ENCODE results near the gene TRAPPC10. TPM values are rescaled to one million over a fixed set of nuclear protein-coding genes. Genes with fewer than 3 reads are reported as not detected.

TRAPPC10 gene
- total RNA-seq, 2 experiments from 2014 or later: 46.1 to 50.5 TPM

DNA sequence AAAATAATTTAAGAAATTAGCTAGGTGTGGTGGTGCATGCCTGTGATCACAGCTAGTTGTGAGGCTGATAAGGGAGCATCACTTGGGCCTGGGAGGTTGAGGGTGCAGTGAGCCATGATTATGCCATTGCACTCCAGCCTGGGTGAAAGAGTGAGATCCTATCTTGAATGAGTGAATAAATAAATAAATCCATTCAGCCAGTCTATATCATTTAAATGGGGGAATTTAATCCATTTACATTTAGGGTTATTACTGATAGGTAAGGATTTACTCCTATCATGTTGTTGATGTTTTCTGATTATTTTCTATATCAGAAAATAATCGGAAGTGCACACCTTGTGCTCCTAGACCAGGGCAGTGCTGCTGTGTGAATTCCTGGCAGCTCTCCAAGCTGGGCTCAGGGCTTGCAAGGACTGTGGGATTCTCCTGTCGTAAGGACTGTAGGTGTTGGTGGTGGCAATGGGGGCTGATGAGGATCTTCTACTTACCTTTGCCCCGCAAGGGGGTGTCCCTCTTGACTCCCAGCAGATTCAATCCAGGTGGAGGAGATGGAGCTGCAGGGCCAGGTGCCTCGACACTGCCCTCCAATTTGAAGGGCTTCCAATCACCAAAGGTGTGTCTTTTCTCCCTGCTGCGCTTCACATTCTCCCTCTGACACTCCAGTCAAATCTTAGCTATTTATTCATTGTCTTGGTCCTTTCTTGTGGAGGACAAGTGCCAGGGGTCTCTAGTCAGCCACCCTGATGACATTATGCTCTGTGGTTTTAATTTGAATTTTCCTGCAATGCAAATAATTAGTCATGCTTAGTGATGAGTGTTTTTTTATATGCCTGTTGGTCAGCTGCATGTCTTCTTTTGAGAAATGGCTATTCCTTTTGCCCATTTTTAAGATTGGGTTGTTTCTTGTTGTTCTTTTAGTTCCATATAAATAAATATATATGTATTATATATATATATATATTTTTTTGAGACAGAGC is 14.1 kb upstream of the TRAPPC10 start:
- Mint-ChIP-seq H3K27ac (no peak overlapping the region), H3K36me3 (no peaks in the 10 kb centered on the region), H3K4me1 (ENCODE audit: low read depth) (no peaks in the 10 kb centered on the region), H3K9me3 (no peaks in the 10 kb centered on the region), H3K4me3 (no peak overlapping the region), H3K27me3 (no peaks in the 10 kb centered on the region)
- CTCF ChIA-PET: interaction anchor here (0.7 kb wide), 1 partner anchor 38 kb away, joined by 3 read pairs; no protein-coding TSS in a partner anchor
- intact Hi-C loops (cut with micrococcal nuclease): no loop called here
- DNase-seq: no peak
- POLR2A ChIA-PET: no interaction called here

DNA sequence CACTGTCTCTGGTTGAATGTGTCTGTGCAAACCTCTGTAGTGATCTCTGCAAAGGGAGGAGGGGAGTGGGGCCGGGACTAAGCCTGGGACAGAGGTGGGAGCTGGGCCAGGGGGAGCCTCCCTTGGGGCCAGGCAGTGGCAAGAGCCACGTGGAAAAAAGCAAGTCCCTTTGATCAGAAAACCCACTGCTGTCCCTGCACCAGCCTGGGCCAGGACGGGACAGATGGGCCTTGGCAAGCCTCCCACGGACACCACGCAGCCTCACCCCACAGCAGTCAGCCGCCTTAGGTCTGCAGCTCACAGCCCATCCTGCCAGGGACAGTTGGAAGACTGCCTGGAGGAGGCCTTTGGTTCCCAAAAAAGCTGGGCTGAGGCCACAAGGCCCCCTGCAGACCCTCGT is 11.7 kb upstream of the TRAPPC10 start:
- ChIA-PET POLR2A (no interaction called here), CTCF (no interaction called here)
- Mint-ChIP-seq H3K36me3 (no peaks in the 10 kb centered on the region), H3K4me1 (ENCODE audit: low read depth) (no peaks in the 10 kb centered on the region), H3K27me3 (no peaks in the 10 kb centered on the region), H3K9me3 (no peaks in the 10 kb centered on the region), H3K27ac (no peak overlapping the region), H3K4me3 (no peak overlapping the region)
- intact Hi-C loops (cut with micrococcal nuclease): no loop called here
- DNase-seq: no peak

DNA sequence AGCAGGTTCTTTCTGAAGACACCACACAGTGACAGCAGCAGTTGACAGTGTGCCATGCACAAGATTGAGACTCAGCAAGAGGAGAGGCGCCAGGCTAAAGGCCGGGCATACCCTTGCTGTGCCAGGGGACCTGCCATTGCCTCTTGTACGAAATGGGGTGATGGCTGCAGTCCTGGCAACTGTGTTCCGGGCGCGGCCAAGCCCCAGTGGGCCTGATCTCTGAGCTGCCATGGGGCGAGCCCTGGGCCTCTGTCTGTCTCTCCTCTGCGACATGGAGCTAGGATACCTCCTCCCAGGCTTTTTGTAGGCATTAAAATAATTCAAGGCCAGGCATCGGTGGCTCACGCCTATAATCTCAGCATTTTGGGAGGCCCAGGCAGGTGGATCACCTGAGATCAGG is 9.6 kb upstream of the TRAPPC10 start:
- H3K36me3 Mint-ChIP-seq: no peaks in the 10 kb centered on the region
- POLR2A ChIA-PET: no interaction called here
- CTCF ChIA-PET: interaction anchor here (0.6 kb wide), 1 partner anchor 793 kb away, joined by 3 read pairs; no protein-coding TSS in a partner anchor
- no peaks in the 10 kb centered on the region for H3K4me1 Mint-ChIP-seq (ENCODE audit: low read depth)
- H3K9me3 Mint-ChIP-seq: no peaks in the 10 kb centered on the region
- H3K4me3 Mint-ChIP-seq: no peak overlapping the region
- H3K27me3 Mint-ChIP-seq: no peaks in the 10 kb centered on the region
- intact Hi-C loops (cut with micrococcal nuclease): no loop called here
- DNase-seq: no peak
- no peak overlapping the region for H3K27ac Mint-ChIP-seq

DNA sequence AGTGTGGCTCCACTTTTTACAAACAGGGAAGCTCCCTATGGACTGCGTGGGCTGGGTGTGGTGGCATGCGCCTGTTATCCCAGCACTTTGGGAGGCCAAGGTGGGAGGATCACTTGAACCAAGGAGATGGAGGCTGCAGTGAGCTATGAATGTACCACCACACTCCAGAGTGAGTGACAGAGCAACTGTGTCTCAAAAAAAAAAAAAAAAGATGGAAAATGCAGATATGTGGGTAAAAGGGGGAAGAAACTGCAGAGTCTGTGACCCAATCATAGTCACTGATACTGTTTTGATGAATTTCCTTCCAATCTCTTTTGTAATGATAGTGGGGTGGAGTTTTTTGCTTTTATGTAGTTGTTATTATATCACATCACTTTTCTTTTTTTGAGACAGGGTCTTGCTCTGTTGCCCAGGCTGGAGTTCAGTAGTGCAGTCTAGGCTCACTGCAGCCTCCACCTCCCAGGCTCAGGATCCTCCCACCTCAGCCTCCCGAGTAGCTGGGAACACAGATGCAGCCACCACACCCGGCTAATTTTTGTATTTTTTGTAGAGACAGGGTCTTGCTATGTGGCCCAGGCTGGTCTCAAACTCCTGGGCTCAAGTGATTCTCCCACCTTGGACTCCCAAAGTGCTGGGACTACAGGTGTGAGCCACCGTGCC is 8.7 kb upstream of the TRAPPC10 start:
- CTCF ChIA-PET: no interaction called here
- Mint-ChIP-seq H3K27ac (no peak overlapping the region), H3K9me3 (no peaks in the 10 kb centered on the region), H3K27me3 (no peaks in the 10 kb centered on the region), H3K4me3 (no peak overlapping the region), H3K36me3 (no peaks in the 10 kb centered on the region), H3K4me1 (ENCODE audit: low read depth) (no peaks in the 10 kb centered on the region)
- intact Hi-C loops (cut with micrococcal nuclease): no loop called here
- POLR2A ChIA-PET: no interaction called here
- DNase-seq: no peak

DNA sequence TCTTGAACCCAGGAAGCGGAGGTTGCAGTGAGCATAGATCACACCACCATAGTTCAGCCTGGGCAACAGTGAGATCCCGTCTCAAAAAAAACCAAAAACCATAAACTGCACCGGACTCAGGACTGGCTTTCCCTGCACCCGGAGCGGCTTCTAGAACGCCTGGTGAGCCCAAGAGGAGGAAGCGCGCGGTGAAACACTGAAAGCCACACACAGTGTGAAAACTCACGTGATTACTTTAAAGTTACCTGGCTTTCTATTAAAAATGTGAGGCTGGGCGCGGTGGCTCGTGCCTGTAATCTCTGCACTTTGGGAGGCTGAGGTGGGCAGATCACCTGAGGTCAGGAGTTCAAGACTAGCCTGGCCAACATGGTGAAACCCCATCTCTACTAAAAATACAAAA is 7.0 kb upstream of the TRAPPC10 start:
- POLR2A ChIA-PET: no interaction called here
- H3K9me3 Mint-ChIP-seq: no peaks in the 10 kb centered on the region
- intact Hi-C loops (cut with micrococcal nuclease): no loop called here
- H3K4me1 Mint-ChIP-seq (ENCODE audit: low read depth): no peaks in the 10 kb centered on the region
- CTCF ChIA-PET: no interaction called here
- no peak overlapping the region for H3K27ac Mint-ChIP-seq
- no peak for DNase-seq
- H3K36me3 Mint-ChIP-seq: no peaks in the 10 kb centered on the region
- H3K4me3 Mint-ChIP-seq: no peak overlapping the region
- H3K27me3 Mint-ChIP-seq: no peaks in the 10 kb centered on the region

DNA sequence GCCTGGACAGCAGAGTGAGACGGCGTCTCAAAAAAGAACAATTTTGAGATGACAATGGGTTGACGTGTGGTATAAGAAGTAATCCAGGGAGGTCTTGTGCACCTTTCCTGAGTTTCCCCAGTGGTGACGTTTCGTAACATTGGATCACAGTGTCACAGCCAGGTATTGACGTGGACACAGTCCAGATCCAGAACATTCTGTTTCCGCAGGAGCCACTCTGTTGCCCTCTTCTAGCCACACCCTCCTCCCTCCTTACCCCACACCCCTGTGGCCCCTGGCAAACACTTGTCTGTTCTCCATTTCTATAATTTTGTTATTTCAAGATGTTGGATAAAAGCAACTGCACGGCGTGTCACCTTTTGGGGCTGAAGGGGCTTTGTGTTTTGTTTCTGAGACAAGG is 6.5 kb upstream of the TRAPPC10 start:
- H3K27me3 Mint-ChIP-seq: no peaks in the 10 kb centered on the region

DNA sequence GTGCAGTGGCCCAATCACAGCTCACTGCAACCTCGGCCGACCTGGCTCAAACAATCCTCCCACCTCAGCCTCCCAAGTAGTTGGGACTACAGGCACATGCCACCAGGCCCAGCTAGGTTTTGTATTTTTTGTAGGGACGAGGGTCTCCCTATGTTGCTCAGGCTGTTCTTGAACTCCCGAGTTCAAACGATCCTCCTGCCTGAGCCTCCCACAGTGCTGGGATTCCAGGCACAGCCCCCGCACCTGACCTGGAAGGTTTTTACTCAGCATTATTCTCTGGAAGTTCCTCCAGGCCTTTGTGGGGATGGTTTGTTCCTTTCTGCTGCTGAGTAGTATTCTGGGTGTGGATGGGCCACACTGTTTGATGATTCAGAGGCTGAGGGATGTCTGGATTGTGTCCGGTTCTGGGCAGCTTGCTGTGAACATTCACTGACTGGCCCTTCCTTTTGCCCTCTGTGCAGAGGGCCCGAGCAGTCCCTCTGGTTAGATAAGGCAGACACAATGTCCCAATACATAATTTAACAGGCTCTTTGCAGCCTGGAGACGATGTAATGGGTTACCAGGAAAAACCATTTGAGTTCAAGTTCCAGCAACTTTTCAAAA is 6.0 kb upstream of the TRAPPC10 start:
- Mint-ChIP-seq H3K9me3 (no peaks in the 10 kb centered on the region), H3K27me3 (no peaks in the 10 kb centered on the region), H3K27ac (no peak overlapping the region), H3K4me3 (no peak overlapping the region), H3K36me3 (no peaks in the 10 kb centered on the region), H3K4me1 (ENCODE audit: low read depth) (peaks cover 3% of the 10 kb centered on the region)
- intact Hi-C loops (cut with micrococcal nuclease): no loop called here
- DNase-seq: no peak
- CTCF ChIA-PET: no interaction called here
- POLR2A ChIA-PET: no interaction called here

More for the DNA sequence above, 6.5 kb upstream of the TRAPPC10 start:
- no peaks in the 10 kb centered on the region for H3K9me3 Mint-ChIP-seq
- H3K27ac Mint-ChIP-seq: no peak overlapping the region
- intact Hi-C loops (cut with micrococcal nuclease): no loop called here
- no peak overlapping the region for H3K4me3 Mint-ChIP-seq
- ChIA-PET CTCF (no interaction called here), POLR2A (no interaction called here)
- no peaks in the 10 kb centered on the region for H3K36me3 Mint-ChIP-seq
- H3K4me1 Mint-ChIP-seq (ENCODE audit: low read depth): no peaks in the 10 kb centered on the region
- no peak for DNase-seq

DNA sequence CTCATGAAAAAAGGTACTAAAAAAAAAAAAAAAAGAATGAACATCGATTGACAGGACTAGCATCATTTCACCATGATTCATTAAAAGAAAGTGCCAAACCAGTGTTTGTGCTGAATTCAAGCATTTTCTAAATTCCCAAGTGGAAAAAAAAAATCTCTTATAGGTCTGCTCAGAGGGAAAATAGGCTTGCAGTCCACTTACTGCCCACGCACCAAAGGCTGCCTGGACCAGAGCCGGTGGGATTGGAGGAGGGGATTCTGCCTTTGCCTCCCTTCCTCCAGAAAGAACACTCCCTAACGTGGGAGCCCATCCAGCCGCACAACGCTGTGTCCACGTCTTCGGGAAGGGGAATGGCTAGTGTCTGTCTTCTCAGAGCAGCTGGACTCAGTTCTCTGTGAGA is 5.5 kb upstream of the TRAPPC10 start:
- H3K9me3 Mint-ChIP-seq: no peaks in the 10 kb centered on the region
- ChIA-PET CTCF (no interaction called here), POLR2A (no interaction called here)
- intact Hi-C loops (cut with micrococcal nuclease): no loop called here
- H3K27ac Mint-ChIP-seq: no peak overlapping the region
- H3K4me1 Mint-ChIP-seq (ENCODE audit: low read depth): peaks cover 5% of the 10 kb centered on the region
- no peak for DNase-seq
- no peak overlapping the region for H3K4me3 Mint-ChIP-seq
- no peaks in the 10 kb centered on the region for H3K27me3 Mint-ChIP-seq
- H3K36me3 Mint-ChIP-seq: no peaks in the 10 kb centered on the region

DNA sequence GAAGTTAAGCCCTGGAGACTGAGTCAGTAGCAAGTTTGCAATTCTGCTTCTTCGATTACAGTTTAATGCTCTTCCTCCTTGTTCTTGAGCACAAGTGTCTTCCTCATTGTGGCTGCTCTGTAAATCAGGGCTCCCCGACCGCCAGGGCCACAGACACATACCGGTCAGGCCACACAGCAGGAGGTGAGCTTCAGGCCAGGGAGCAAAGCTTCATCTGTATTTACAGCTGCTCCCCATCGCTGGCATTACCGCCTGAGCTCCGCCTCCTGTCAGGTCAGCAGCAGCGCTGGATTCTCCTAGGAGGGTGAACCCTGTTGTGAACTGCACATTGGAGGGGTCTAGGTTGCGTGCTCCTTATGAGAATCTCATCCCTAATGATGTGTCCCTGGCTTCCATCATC is 1.7 kb upstream of the TRAPPC10 start:
- no peak for DNase-seq
- Mint-ChIP-seq H3K36me3 (peaks cover 9% of the 10 kb centered on the region), H3K27me3 (no peaks in the 10 kb centered on the region), H3K9me3 (no peaks in the 10 kb centered on the region), H3K4me3 (peak overlapping the region; percentile 5), H3K27ac (peak overlapping the region; percentile 21), H3K4me1 (ENCODE audit: low read depth) (peaks cover 25% of the 10 kb centered on the region)
- ChIA-PET POLR2A (no interaction called here), CTCF (interaction anchor here (0.9 kb wide), 1 partner anchor 35 kb away, joined by 4 read pairs; no protein-coding TSS in a partner anchor)
- intact Hi-C loops (cut with micrococcal nuclease): loop anchor here (10.0 kb wide), 1 partner anchor 136 kb away; no protein-coding TSS in a partner anchor

DNA sequence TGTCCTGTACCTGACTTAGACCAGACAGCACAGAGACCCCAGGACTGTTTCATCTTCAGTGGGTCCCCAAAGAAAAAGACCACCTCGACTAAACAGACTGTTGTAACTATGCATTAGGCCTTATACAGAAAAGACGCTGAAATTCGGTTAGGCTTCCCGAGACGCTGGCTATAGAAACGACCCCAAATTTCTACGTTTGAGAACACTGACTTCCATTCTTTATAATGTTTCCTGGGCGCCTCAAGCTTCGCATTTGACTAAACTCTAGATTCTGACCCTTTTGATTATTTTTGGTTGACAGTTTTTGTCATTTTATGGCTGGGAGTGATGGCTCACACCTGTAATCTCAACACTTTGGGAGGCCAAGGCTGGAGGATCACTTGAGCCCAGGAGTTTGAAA is 986 bp upstream of the TRAPPC10 start:
- POLR2A ChIA-PET: interaction anchor here (1.1 to 4.6 kb wide), 2 partner anchors 27 to 72 kb away, joined by 3 to 31 read pairs; no protein-coding TSS in a partner anchor

DNA sequence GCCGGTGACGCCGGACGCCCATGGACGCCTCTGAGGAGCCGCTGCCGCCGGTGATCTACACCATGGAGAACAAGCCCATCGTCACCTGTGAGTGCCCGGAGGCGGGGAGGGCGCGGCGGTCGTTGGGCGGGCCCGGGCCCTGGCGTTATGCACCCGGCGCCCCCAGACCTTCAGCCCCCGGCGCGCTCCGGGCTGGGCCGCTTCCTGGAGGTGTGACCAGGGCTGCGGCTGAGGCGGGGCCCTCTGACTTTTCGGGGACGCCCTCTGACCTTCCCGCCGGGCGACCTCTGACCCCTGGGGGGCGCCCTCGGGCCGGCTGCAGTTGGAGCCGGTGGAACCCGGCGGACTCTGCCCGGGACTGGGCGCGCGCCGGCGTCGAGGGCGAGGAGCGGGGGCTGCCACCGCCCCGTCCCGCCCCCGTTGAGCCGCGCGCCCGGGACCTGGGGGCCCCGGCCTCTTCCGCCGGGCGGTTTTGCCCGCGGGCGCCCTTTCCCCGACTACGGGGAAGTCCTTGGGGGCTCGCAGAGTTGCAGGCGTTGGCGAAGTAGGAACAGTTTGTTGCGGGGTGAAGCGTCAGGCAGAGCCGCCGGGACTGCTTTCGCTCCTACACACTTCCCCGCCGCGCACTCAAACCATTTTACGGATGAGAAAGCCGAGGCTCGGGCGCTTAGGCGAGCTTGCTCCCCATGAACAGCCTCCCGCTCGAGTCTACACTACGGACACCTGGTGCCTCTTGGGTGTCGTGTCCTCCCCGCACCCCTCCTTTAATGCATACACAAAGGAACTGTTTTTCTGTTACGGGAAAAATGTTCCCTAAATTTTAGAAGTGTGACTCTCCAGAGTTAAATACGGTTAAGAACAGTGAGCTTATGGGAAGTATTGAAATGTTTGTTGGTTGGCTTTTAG is 618 bp downstream of the TRAPPC10 start:
- peaks cover 9% of the 10 kb centered on the region for H3K36me3 Mint-ChIP-seq
- H3K27ac Mint-ChIP-seq: peak overlapping the region; percentile 94
- intact Hi-C loops (cut with micrococcal nuclease): loop anchor here (10.0 kb wide), 1 partner anchor 138 kb away; no protein-coding TSS in a partner anchor
- H3K4me3 Mint-ChIP-seq: peak overlapping the region; percentile 91
- ChIA-PET CTCF (interaction anchor here (1.0 to 3.2 kb wide), 8 partner anchors 53 to 284 kb away, joined by 3 to 20 read pairs (median 4); no protein-coding TSS in a partner anchor), POLR2A (interaction anchor here (0.6 to 4.6 kb wide), 10 partner anchors 8 to 284 kb away, joined by 3 to 31 read pairs (median 4); partner anchors contain the start of gene RRP1)
- peaks cover 43% of the 10 kb centered on the region for H3K4me1 Mint-ChIP-seq (ENCODE audit: low read depth)
- H3K9me3 Mint-ChIP-seq: no peaks in the 10 kb centered on the region
- no peaks in the 10 kb centered on the region for H3K27me3 Mint-ChIP-seq
- DNase-seq: peak; percentile 91

More for the DNA sequence above, 986 bp upstream of the TRAPPC10 start:
- Mint-ChIP-seq H3K27me3 (no peaks in the 10 kb centered on the region), H3K4me3 (peak overlapping the region; percentile 76), H3K4me1 (ENCODE audit: low read depth) (peaks cover 31% of the 10 kb centered on the region), H3K36me3 (peaks cover 9% of the 10 kb centered on the region), H3K27ac (peak overlapping the region; percentile 73), H3K9me3 (no peaks in the 10 kb centered on the region)
- DNase-seq: no peak
- CTCF ChIA-PET: interaction anchor here (0.6 to 1.3 kb wide), 3 partner anchors 36 to 205 kb away, joined by 4 read pairs; no protein-coding TSS in a partner anchor
- intact Hi-C loops (cut with micrococcal nuclease): loop anchor here (10.0 kb wide), 1 partner anchor 136 kb away; no protein-coding TSS in a partner anchor

All from activated CD4-positive, alpha-beta memory T cell treated with anti-CD3 and anti-CD28 coated beads for 36 hours (primary cell).